PFSK-1 (cell line): Measurements from ENCODE around the gene VCPKMT.

Experiments
- FOXP2 ChIP-seq: optimal IDR thresholded peaks from 2 replicates; pipeline ENCODE3; 2011; ENCODE audit warnings: borderline replicate concordance, control low read depth, inconsistent platforms; ENCODE audit not compliant: insufficient read depth; ENCODE audit errors: extremely low read length, extremely low read depth
- POLR2AphosphoS5 ChIP-seq: IDR thresholded peaks from 2 replicates; pipeline ENCODE4 v1.6.1; 2012; ENCODE audit warnings: low read depth, mild to moderate bottlenecking, control low read depth, low read length, moderate library complexity
- REST ChIP-seq, 2 experiments: IDR thresholded peaks; 2 replicates each; pipeline versions ENCODE4 v1.6.1 to v1.8.0; 2011 to 2012; ENCODE audit warnings: low read depth in 2 of 2, low read length in 2 of 2, control low read depth in 1 of 2, inconsistent platforms in 1 of 2, mild to moderate bottlenecking in 1 of 2, moderate library complexity in 1 of 2; ENCODE audit not compliant: insufficient read depth in 1 of 2
- SIN3A ChIP-seq: IDR thresholded peaks from 2 replicates; pipeline ENCODE4 v1.6.1; 2012; ENCODE audit warnings: mild to moderate bottlenecking, low read length, moderate library complexity, borderline replicate concordance; ENCODE audit not compliant: insufficient read depth
- TAF1 ChIP-seq: IDR thresholded peaks from 2 replicates; pipeline ENCODE4 v1.6.1; 2012; ENCODE audit warnings: low read length, control low read depth, borderline replicate concordance; ENCODE audit not compliant: insufficient read depth

The VCPKMT gene

GRCh38 chr14:50088731-50089130 is 27.6 kb downstream of the VCPKMT start:
- TF ChIP-seq FOXP2: no peak
- no peak for TF ChIP-seq SIN3A
- no peak for TF ChIP-seq TAF1
- TF ChIP-seq POLR2AphosphoS5: no peak
- TF ChIP-seq REST (IDR thresholded peaks at IDR 0.05; ENCODE audit: insufficient read depth in 1 of 2, low read depth in 2 of 2, low read length in 2 of 2): no peak

GRCh38 chr14:50088117-50088515 is 28.3 kb downstream of the VCPKMT start:
- TF ChIP-seq TAF1 (no peak), REST (IDR thresholded peaks at IDR 0.05; ENCODE audit: insufficient read depth in 1 of 2, low read depth in 2 of 2, low read length in 2 of 2) (no peak), SIN3A (no peak), FOXP2 (no peak), POLR2AphosphoS5 (no peak)

DNA sequence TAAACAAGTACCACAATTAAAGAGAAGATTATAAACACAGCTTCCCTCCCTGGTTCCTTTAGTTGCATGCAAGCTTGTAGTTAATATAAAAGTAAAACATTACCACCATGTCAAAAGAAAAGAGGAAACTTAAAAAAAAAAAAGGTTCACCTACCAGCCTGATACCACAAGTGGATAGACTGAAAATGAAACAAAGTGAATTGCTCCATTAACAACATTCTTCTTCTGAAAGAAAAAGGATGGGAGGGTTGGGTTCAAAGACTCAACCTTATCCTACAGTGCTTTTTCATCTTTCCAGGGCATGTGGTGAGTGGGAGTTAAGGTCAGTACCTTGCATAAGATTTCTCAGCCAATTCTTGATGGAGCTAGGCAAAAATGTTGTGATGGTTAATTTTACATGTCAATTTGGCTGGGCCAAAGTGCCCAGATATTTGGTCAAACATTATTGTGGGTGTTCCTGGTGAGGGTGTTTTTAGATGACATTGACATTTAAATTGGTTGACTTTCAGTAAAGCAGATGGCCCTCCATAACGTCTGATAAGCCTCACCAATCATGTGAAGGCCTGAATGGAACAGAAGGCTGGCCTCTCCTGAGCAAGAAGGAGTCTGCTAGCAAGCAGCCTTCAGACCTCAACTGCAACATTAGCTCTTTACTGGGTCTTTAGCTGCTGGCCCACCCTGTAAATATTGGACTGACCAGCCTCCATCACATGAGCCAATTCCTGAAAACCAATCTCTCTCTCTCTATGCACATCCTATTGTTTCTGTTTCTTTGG is 28.8 kb downstream of the VCPKMT start:
- no peak for TF ChIP-seq REST (IDR thresholded peaks at IDR 0.05; ENCODE audit: insufficient read depth in 1 of 2, low read depth in 2 of 2, low read length in 2 of 2)
- TF ChIP-seq TAF1: no peak
- no peak for TF ChIP-seq SIN3A
- no peak for TF ChIP-seq POLR2AphosphoS5
- TF ChIP-seq FOXP2: no peak

- no peak for TF ChIP-seq SIN3A
- TF ChIP-seq POLR2AphosphoS5: no peak
- TF ChIP-seq REST (IDR thresholded peaks at IDR 0.05; ENCODE audit: insufficient read depth in 1 of 2, low read depth in 2 of 2, low read length in 2 of 2): no peak
- no peak for TF ChIP-seq TAF1
- no peak for TF ChIP-seq FOXP2
These were observed 30.1 kb downstream of the VCPKMT start for GRCh38 chr14:50086321-50086711.
